GM12865 (cell line): ENCODE results near the gene SUGCT.
"Not testable (repeated sequence)": the region's sequence is repeated elsewhere in the genome, so short reads cannot be mapped to it uniquely, and the experiment has no call there.

ENCODE experiments used
- DNase-seq: peaks from one replicate; pipeline ENCODE4 v3.0.0; 2010; ENCODE audit warnings: low read depth
- H3K4me3 ChIP-seq: 2 replicates; pipeline ENCODE4 v1.5.1; 2011; ENCODE audit warnings: mild to moderate bottlenecking, low read depth, low read length, control low read depth
- TF ChIP-seq, protein P1 (sequence below): IDR thresholded peaks from 2 replicates; pipeline ENCODE4 v1.5.1; 2011; ENCODE audit warnings: low read length, control low read depth, low read depth, inconsistent platforms; ENCODE audit not compliant: insufficient read depth; ENCODE audit errors: missing control alignments

SUGCT gene

DNA sequence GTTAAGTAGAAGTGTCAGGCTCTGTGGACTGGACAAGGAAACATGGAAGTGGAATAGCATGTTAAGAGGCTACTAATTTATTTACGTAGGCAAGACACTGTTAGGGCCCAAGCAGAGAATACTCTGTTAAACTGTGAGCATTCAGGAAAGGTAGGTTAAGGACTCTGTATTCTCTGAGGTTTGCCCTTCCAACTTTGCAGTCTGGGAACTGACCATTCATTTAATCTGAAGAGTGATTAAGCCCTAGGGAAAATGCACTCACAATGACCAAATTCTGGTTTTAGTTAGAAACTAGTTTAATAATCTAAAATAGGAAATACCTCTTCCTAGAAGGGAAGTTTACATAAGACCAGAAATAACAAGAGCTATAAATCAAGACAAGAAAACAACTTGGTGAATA, 266.6 kb downstream of the SUGCT start:
- TF ChIP-seq, protein P1, sequence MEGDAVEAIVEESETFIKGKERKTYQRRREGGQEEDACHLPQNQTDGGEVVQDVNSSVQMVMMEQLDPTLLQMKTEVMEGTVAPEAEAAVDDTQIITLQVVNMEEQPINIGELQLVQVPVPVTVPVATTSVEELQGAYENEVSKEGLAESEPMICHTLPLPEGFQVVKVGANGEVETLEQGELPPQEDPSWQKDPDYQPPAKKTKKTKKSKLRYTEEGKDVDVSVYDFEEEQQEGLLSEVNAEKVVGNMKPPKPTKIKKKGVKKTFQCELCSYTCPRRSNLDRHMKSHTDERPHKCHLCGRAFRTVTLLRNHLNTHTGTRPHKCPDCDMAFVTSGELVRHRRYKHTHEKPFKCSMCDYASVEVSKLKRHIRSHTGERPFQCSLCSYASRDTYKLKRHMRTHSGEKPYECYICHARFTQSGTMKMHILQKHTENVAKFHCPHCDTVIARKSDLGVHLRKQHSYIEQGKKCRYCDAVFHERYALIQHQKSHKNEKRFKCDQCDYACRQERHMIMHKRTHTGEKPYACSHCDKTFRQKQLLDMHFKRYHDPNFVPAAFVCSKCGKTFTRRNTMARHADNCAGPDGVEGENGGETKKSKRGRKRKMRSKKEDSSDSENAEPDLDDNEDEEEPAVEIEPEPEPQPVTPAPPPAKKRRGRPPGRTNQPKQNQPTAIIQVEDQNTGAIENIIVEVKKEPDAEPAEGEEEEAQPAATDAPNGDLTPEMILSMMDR = no peak
- no peak for DNase-seq
- H3K4me3 ChIP-seq = no peak overlapping the region

DNA sequence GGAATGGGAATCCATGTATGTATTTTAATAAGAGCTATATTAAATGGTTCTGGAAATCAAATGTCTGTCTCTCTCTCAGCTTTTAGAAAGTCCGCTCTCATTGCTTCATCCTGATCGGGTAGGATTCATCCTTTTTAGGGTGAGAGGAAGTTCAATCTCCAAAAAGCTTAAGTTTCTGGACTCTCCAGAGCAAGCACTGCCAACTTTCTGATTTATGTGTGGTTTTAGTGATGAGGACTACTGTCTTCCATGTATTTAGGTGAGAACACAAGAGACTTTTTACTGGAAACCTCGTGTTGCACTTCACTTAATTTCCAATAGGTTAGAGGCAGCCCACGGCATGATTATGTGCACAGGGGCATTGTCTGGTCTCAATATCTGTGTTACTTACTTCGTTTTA, 267.9 kb downstream of the SUGCT start:
- H3K4me3 ChIP-seq = no peak overlapping the region
- TF ChIP-seq, protein P1 = no peak
- no peak for DNase-seq

DNA sequence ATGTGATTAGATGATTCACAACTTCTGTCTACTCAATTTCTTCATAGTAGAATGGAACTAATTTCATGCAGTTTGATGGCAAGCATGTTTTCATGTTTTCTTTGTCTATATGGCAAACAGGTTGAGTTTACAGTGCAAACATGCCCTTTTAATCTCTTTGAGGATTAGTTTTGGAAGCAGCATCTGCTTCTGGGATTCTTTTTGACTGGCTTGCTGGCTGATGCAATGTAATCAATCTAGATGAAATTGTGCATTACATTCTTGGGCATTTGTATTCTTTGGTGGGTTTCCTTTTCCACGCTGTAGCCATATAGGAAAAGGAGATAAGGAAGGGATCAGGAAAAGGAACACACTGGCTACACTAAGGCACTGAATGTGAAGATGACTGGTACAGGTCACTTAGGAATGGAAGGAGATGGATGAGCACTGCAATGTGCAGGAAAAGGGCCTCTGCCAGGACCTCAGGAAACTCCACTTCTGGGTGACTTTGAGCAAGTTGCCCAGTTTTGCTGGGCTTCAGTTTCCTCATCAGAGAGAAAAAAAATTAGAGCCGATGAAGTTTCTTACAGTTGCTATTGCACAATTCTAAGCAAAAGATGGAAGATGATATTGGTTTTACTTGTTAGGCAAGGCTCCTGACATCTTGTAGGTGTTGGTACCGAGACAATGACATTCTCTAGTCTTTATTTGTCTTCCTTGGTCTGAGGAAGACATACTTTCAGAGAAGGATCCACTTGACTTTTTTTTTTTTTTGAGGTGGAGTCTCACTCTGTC, 269.1 kb downstream of the SUGCT start:
- DNase-seq = no peak
- TF ChIP-seq, protein P1 = no peak
- no peak overlapping the region for H3K4me3 ChIP-seq

DNA sequence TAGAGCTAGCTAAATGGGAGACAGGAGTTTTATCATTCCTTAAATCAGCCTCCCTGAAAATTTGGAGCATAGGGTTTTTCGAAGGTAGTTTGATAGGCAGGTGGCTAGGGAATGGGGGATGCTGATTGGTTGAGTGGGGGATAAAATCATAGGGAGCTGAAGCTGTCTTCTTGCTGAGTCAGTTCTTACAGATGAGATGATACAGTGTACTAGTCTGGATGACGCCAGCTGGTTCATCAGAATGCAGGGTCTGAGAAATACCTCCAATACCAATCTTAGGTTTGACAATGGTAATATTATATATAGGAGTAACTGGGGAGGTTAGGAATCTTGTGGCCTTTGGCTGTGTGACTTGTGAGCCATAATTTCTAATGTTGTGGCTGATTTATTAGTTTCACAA, 271.2 kb downstream of the SUGCT start:
- H3K4me3 ChIP-seq = no peak overlapping the region
- TF ChIP-seq, protein P1 = no peak
- no peak for DNase-seq

DNA sequence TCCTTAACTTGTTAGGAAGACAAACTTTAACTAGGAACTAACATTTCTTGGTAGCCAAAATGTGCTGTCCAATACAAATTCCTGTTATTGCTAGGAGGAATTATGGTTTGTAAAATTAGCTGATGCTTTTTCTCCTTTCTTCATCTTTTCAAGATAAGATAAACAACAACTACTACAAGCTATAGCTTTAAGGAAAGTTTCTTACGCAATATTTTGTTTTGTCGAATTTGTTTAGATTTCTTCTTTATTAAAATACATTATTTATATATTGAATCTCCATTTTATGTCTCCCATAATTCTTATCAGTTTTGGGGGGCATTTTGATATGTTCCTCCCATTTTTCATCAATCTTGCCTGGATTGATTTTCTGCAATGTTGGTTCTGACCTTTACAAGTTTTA, 277.5 kb downstream of the SUGCT start:
- TF ChIP-seq, protein P1 = no peak
- no peak overlapping the region for H3K4me3 ChIP-seq
- DNase-seq = no peak

DNA sequence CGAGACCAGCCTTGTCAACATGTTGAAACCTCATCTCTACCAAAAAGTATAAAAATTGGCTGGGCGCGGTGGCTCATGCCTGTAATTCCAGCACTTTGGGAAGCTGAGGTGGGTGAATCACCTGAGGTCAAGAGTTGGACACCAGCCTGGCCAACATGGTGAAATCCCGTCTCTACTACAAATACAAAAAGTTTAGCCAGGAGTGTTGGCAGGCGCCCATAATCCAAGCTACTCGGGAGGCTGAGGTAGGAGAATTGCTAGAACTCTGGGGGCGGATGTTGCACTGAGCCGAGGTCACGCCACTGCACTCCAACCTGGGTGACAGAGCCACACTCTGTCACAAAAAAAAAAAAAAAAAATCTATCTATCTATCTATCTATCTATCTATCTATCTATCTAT, 279.9 kb downstream of the SUGCT start:
- H3K4me3 ChIP-seq, DNase-seq: not testable (repeated sequence)

DNA sequence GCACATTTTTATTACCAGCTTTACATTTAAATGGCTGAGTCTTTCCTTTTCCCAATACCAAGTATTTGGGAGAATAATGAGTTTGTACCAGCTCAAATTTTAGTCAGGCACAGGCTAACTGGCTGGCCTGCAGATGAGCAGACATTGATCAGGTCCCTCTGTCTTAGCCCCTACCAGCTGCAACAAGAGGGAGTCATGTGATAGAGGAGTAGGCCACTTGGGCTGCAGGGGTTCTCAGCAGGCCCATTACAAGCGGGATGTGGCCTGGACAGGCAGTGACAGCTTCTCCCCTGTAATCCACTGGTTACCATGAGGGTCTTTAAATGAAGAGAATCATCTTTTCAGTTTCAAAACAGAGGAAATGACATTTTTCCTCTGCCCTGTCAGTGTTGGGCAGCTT, 283.6 kb downstream of the SUGCT start:
- TF ChIP-seq, protein P1 = no peak
- no peak overlapping the region for H3K4me3 ChIP-seq
- no peak for DNase-seq

DNA sequence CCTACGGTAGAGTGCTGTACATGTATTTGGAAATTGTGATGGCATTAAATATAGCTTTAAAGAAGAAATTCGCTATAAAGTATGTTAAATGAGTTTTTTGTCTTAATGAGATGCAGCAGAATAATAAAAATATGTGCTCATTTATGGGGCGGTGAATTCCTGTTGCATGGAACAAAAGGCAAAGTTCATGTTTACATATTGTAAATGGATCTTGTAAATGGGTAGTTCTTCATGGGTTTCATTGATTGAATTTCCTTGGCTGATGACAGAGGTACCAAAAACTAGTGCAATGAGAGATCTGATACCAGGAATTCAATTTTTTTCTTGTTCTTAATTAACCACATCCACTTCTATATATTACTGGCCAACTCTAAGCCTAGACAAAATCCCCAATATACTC, 284.2 kb downstream of the SUGCT start:
- TF ChIP-seq, protein P1 = no peak
- no peak for DNase-seq
- no peak overlapping the region for H3K4me3 ChIP-seq
